Measurements from ENCODE around the gene GSDME.
A peak's percentile ranks its signal among the peaks of the same experiment; 100 is the strongest.

The GSDME gene

GRCh38 chr7:24707988-24708615, 49.2 kb downstream of the GSDME start:
- intact Hi-C loops (cut with DNase I), result no loop called here
- DNase-seq, result no peak

- intact Hi-C loops (cut with DNase I), result no loop called here
- peak in 2 of 10 donors; percentile 71 to 87 for DNase-seq
These were observed 50.8 kb downstream of the GSDME start for GRCh38 chr7:24706211-24707170.

GRCh38 chr7:24705461-24705954, 51.8 kb downstream of the GSDME start:
- DNase-seq, result peak in 2 of 10 donors; percentile 71 to 72
- intact Hi-C loops (cut with DNase I), result no loop called here

- intact Hi-C loops (cut with DNase I), result no loop called here
- no peak for DNase-seq
These were observed 53.0 kb downstream of the GSDME start for GRCh38 chr7:24704311-24704710.

GRCh38 chr7:24703296-24703695, 54.0 kb downstream of the GSDME start:
- peak in 2 of 10 donors; percentile 72 to 74 for DNase-seq
- intact Hi-C loops (cut with DNase I), result no loop called here

GRCh38 chr7:24702755-24703154, 54.5 kb downstream of the GSDME start:
- intact Hi-C loops (cut with DNase I), result no loop called here
- peak in 8 of 10 donors; percentile 35 to 93 (median 54) for DNase-seq

- peak in 2 of 10 donors; percentile 72 to 84 for DNase-seq
- intact Hi-C loops (cut with DNase I), result no loop called here
These were observed 55.7 kb downstream of the GSDME start for GRCh38 chr7:24701261-24702235.

- intact Hi-C loops (cut with DNase I), result no loop called here
These were observed 56.6 kb downstream of the GSDME start for GRCh38 chr7:24700521-24701260.

GRCh38 chr7:24698531-24699266, 58.6 kb downstream of the GSDME start:
- DNase-seq, result no peak
- intact Hi-C loops (cut with DNase I), result no loop called here

More at GRCh38 chr7:24700521-24701260, 56.6 kb downstream of the GSDME start:
- DNase-seq, result peak in 2 of 10 donors; percentile 65 to 73

GRCh38 chr7:24697416-24697815, 59.8 kb downstream of the GSDME start:
- intact Hi-C loops (cut with DNase I), result no loop called here
- DNase-seq, result no peak

- intact Hi-C loops (cut with DNase I), result no loop called here
- no peak for DNase-seq
These were observed 64.7 kb downstream of the GSDME start for GRCh38 chr7:24692592-24692991.

- intact Hi-C loops (cut with DNase I), result no loop called here
- DNase-seq, result no peak
These were observed 67.0 kb downstream of the GSDME start for GRCh38 chr7:24690251-24690650.

- DNase-seq, result no peak
- intact Hi-C loops (cut with DNase I), result no loop called here
These were observed 71.6 kb downstream of the GSDME start for GRCh38 chr7:24685708-24686107.

GRCh38 chr7:24670782-24671181, 86.5 kb downstream of the GSDME start:
- intact Hi-C loops (cut with DNase I), result no loop called here
- no peak for DNase-seq

- DNase-seq, result no peak
- intact Hi-C loops (cut with DNase I), result loop anchor here (10.0 kb wide), 1 partner anchor 265 kb away; no protein-coding TSS in a partner anchor
These were observed 87.2 kb downstream of the GSDME start for GRCh38 chr7:24669971-24670591.

- no peak for DNase-seq
- intact Hi-C loops (cut with DNase I), result loop anchor here (10.0 kb wide), 1 partner anchor 264 kb away; no protein-coding TSS in a partner anchor
These were observed 88.2 kb downstream of the GSDME start for GRCh38 chr7:24668927-24669635.

GRCh38 chr7:24665564-24666294, 91.5 kb downstream of the GSDME start:
- DNase-seq, result peak in 2 of 10 donors; percentile 29 to 44
- intact Hi-C loops (cut with DNase I), result loop anchor here (2.0 to 10.0 kb wide), 3 partner anchors 89 to 375 kb away; no protein-coding TSS in a partner anchor

All from posterior cingulate gyrus (tissue), 11 donors.